LHCN-M2 (cell line): ENCODE measurements around the gene DYNLT2B. TPM values are rescaled to one million over a fixed set of nuclear protein-coding genes. Genes with fewer than 3 reads are reported as not detected.
"Not testable (repeated sequence)": the region's sequence is repeated elsewhere in the genome, so short reads cannot be mapped to it uniquely, and the experiment has no call there.

ENCODE experiments used
- DNase-seq: peaks from one replicate; pipeline ENCODE4 v3.0.0-alpha.2; 2012; ENCODE audit warnings: low read depth
- total RNA-seq: library from RNA; depleted of rRNA; stranded (reverse); fragments of >200 nt; gene quantifications from 2 replicates; pipeline ENCODE4 v1.2.3, GENCODE V29; 2014; rRNA removed

The DYNLT2B gene
- total RNA-seq, 1 experiment from 2014 or later, result 28.0 TPM

- no peak for DNase-seq
Observed at GRCh38 chr3:196272826-196273225, 45.2 kb downstream of the DYNLT2B start.

- no peak for DNase-seq
Observed at GRCh38 chr3:196270499-196270898, 47.5 kb downstream of the DYNLT2B start.

DNA sequence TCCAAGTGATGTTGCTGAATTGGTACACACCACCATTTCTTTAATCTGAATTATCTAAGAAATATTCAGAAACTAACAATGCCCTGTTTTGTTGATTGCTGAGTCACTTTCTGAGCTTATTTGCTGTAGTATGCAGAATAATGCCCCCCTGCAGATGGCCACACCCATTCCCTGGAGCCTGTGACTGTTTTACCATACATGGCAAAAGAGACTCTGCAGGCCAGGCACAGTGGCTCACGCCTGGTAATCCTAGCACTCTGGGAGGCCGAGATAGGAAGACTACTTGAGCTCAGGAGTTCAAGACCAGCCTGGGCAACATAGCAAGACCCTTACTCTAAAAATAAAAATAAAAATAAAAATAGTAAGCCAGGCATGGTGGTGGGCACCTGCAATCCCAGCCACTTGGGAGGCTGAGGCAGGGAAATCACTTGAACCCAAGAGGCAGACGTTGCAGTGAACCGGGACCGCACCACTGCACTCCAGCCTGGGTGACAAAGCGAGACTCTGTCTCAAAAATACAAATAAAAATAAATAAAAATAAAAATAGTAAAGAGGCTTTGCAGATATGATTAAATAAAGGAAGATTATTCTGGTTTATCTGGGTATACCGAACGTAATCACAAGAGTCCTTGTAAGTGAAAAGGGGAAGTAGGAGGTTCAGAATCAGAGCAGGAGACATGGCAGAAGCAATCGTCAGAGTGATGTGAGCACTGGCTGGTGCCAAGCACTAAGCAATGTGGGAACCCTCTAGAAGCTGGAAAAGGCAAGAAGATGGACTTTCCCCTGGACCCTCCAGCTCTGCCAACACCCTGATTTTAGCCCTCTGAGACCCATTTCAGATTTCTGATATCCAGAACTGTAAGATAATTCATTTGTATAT lies 49.5 kb downstream of the DYNLT2B start:
- peak; percentile 77 for DNase-seq

DNA sequence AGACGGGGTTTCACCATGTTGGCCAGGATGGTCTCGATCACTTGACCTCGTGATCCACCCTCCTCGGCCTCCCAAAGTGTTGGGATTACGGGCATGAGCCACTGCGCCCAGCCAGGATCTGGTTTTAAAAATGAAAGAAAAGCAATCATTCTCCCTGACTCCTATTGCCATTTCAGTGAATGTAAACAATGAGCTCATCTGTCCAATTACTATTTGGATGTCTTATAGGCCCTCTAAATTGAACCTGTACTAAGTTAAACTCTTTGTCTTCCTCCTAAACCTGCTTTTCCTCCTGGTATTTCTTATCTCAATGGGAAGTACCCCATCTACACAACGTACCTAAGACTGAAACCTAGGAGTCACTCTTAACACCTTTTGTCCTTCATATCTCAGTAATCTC lies 54.2 kb downstream of the DYNLT2B start:
- no peak for DNase-seq

DNA sequence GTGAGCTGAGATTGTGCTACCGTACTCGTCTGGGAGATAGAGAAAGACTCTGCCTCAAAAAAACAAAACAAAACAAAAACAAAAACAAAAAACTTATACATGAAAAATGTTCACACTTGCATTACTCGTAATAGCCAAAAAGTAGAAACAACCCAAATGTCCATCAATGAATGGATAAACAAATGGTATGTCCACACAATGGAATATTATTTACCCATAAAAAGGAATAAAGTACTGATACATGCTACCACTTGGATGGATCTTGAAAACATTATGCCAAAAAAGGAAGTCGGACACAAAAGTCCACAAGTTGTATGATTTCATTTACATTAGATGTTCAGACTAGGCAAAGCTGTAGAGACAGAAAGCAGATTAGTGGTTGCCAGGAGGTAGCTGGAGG lies 57.3 kb downstream of the DYNLT2B start:
- no peak for DNase-seq

- DNase-seq, result no peak
Observed at GRCh38 chr3:196255776-196256175, 62.3 kb downstream of the DYNLT2B start.

- DNase-seq, result no peak
Observed at GRCh38 chr3:196254376-196255283, 63.4 kb downstream of the DYNLT2B start.

DNA sequence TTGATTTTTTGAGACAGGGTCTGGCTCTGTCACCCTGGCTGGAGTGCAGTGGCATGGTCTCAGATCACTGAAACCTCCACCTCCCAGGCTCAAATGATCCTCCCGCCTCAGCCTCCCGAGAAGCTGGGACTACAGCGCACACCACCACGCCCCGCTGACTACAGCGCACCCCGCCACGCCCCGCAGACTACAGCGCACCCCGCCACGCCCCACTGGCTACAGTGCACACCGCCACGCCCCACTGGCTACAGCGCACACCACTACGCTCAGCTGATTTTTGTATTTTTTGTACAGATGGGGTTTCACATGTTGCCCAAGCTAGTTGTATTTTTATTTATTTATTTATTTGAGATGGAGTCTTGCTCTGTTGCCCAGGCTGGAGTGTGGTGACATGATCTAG lies 66.1 kb downstream of the DYNLT2B start:
- DNase-seq, result no peak

DNA sequence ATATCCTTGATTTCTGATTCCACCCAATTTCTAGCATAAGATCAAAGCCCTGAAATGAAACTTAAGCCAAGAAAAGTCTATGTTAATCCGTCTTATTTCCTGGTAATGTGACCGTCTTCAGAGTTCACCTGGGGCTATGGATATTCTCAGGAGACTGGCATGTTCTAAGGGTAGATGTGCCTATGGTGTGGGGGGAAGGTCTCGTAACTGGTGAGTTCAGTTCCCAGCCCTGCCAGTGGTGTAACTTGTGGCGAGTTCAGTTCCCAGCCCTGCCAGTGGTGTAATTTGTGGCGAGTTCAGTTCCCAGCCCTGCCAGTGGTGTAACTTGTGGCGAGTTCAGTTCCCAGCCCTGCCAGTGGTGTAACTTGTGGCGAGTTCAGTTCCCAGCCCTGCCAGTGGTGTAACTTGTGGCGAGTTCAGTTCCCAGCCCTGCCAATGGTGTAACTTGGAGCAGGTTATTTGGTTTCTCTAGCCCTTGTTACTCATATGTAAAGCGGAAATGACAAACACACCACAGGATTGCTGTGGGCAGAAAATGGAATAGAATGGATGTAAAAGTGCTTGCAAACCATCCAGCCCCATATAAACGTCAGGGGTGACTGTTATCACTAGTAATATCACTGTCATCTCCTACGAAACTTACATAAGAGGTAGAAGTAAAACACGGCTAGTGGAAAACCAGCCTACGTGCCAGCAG lies 71.3 kb downstream of the DYNLT2B start:
- DNase-seq, result peak; percentile 88

DNA sequence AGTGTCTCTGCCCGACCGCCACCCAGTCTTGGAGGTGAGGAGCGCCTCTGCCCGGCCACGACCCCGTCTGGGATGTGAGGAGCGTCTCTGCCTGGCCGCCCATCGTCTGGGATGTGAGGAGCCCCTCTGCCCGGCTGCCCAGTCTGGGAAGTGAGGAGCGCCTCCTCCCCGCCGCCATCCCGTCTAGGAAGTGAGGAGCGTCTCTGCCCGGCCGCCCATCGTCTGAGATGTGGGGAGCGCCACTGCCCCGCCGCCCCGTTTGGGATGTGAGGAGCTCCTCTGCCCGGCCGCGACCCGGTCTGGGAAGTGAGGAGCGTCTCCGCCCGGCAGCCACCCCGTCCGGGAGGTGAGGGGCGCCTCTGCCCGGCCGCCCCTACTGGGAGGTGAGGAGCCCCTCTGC lies 73.9 kb downstream of the DYNLT2B start:
- DNase-seq, result not testable (repeated sequence)

- no peak for DNase-seq
Observed at GRCh38 chr3:196241704-196242103, 76.3 kb downstream of the DYNLT2B start.

Other genes starting within 250 kb of the DYNLT2B start
- gene TFRC, start 236.2 kb downstream of the DYNLT2B start, total RNA-seq, result 169 and 187 TPM in 2 replicates
- gene ZDHHC19, start 106.8 kb downstream of the DYNLT2B start, total RNA-seq, result not detected in 2 replicates
- not detected in 2 replicates for gene SLC51A, start 101.7 kb downstream of the DYNLT2B start, total RNA-seq
- gene PCYT1A, start 30.5 kb downstream of the DYNLT2B start, total RNA-seq, result 89.4 and 92.3 TPM in 2 replicates
- 2.1 and 2.4 TPM in 2 replicates for gene TM4SF19, start 20.1 kb upstream of the DYNLT2B start, total RNA-seq
- gene UBXN7, start 114.2 kb upstream of the DYNLT2B start, total RNA-seq, result 12.1 and 16.4 TPM in 2 replicates
- gene RNF168, start 185.5 kb upstream of the DYNLT2B start, total RNA-seq, result 14.9 and 15.1 TPM in 2 replicates
- gene SMCO1, start 197.1 kb upstream of the DYNLT2B start, total RNA-seq, result not detected in 2 replicates